Tibial nerve (tissue), 4 donors: ENCODE results near the gene CNKSR2. TPM values are rescaled to one million over a fixed set of nuclear protein-coding genes. Genes with fewer than 3 reads are reported as not detected.

ENCODE experiments used
- DNase-seq, 2 donors: peaks; one replicate each; pipeline ENCODE4 v3.0.0-alpha.2; 2019; ENCODE audit warnings: low spot score in 2 of 2
- H3K27ac ChIP-seq, 4 donors: fragments of 200-600 bp; sonication (generic) in 3 of 4; one replicate each; pipeline ENCODE4 v1.5.1; 2017 to 2019; ENCODE audit warnings: mild to moderate bottlenecking in 1 of 4
- H3K27me3 ChIP-seq, 2 donors: fragments of 200-600 bp; sonication (generic) in 1 of 2; one replicate each; pipeline versions ENCODE4 v1.5.1 to v1.6.0; 2017 to 2019
- H3K36me3 ChIP-seq, 3 donors: fragments of 200-600 bp; sonication (generic); one replicate each; pipeline ENCODE4 v1.5.1; 2018 to 2019
- H3K4me1 ChIP-seq, 4 donors: fragments of 200-600 bp; sonication (generic) in 3 of 4; one replicate each; pipeline ENCODE4 v1.5.1; 2017 to 2019
- H3K4me3 ChIP-seq, 4 donors: fragments of 200-600 bp; sonication (generic) in 3 of 4; one replicate each; pipeline ENCODE4 v1.5.1; 2017 to 2019; ENCODE audit warnings: mild to moderate bottlenecking in 1 of 4, moderate library complexity in 1 of 4
- H3K9me3 ChIP-seq, 4 donors: fragments of 200-600 bp; sonication (generic) in 3 of 4; one replicate each; pipeline ENCODE4 v1.5.1; 2017 to 2019
- EP300 ChIP-seq, 2 donors: sonication (generic); formaldehyde crosslinking; IDR thresholded peaks; one replicate each; pipeline ENCODE4 v1.6.1; 2017; ENCODE audit warnings: antibody characterized with exemption in 2 of 2, mild to moderate bottlenecking in 1 of 2
- POLR2A ChIP-seq, 2 donors: fragments of 450-650 bp; IDR thresholded peaks; one replicate each; pipeline ENCODE4 v1.6.1; 2017; ENCODE audit warnings: antibody characterized with exemption in 2 of 2, mild to moderate bottlenecking in 2 of 2, moderate library complexity in 2 of 2
- WGBS, 2 donors: methylation state at CpG; one replicate each; pipeline ENCODE4 v1.1.5; 2018; 5-methylcytosine and 5-hydroxymethylcytosine counted together
- total RNA-seq, 4 donors: library from RNA; depleted of rRNA; stranded (reverse); fragments of >200 nt; gene quantifications; one replicate each; pipeline ENCODE4 v1.1.0, GENCODE V29; 2016
- TF ChIP-seq, protein P1 (sequence below), 5 experiments: fragments of 200-600 bp in 3 of 5; fragments of 450-650 bp in 2 of 5; sonication (generic) in 3 of 5; IDR thresholded peaks; one replicate each; pipeline ENCODE4 v1.5.1; 2016 to 2019; ENCODE audit warnings: antibody characterized with exemption in 5 of 5, mild to moderate bottlenecking in 3 of 5, moderate library complexity in 2 of 5

Gene CNKSR2
- total RNA-seq, 4 donors from 2014 or later, result 28.8 to 98.3 (median 56.5) TPM

GRCh38 chrX:21610168-21610567 lies 235.9 kb downstream of the CNKSR2 start:
- H3K27me3 ChIP-seq, result no peaks in the 10 kb centered on the region
- no peak overlapping the region for H3K4me3 ChIP-seq
- no peak for DNase-seq
- TF ChIP-seq EP300 (IDR thresholded peaks at IDR 0.05) (no peak), POLR2A (IDR thresholded peaks at IDR 0.05) (no peak)
- TF ChIP-seq, protein P1, sequence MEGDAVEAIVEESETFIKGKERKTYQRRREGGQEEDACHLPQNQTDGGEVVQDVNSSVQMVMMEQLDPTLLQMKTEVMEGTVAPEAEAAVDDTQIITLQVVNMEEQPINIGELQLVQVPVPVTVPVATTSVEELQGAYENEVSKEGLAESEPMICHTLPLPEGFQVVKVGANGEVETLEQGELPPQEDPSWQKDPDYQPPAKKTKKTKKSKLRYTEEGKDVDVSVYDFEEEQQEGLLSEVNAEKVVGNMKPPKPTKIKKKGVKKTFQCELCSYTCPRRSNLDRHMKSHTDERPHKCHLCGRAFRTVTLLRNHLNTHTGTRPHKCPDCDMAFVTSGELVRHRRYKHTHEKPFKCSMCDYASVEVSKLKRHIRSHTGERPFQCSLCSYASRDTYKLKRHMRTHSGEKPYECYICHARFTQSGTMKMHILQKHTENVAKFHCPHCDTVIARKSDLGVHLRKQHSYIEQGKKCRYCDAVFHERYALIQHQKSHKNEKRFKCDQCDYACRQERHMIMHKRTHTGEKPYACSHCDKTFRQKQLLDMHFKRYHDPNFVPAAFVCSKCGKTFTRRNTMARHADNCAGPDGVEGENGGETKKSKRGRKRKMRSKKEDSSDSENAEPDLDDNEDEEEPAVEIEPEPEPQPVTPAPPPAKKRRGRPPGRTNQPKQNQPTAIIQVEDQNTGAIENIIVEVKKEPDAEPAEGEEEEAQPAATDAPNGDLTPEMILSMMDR (IDR thresholded peaks at IDR 0.05), result no peak
- H3K36me3 ChIP-seq, result peaks cover 0 to 7% (median 0%) of the 10 kb centered on the region in 3 donors
- no peaks in the 10 kb centered on the region for H3K4me1 ChIP-seq
- H3K9me3 ChIP-seq, result no peaks in the 10 kb centered on the region
- WGBS, 2 donors, result 93 to 96% methylated on average over 1 of the region's 1 CpG
- no peak overlapping the region for H3K27ac ChIP-seq

- H3K27me3 ChIP-seq, result no peaks in the 10 kb centered on the region
- no peak for DNase-seq
- H3K4me1 ChIP-seq, result no peaks in the 10 kb centered on the region
- peaks cover 0 to 7% (median 0%) of the 10 kb centered on the region in 3 donors for H3K36me3 ChIP-seq
- 64 to 71% methylated on average over 5 of the region's 5 CpGs for WGBS, 2 donors
- no peak for TF ChIP-seq POLR2A (IDR thresholded peaks at IDR 0.05)
- TF ChIP-seq, protein P1 (IDR thresholded peaks at IDR 0.05), result no peak
- TF ChIP-seq EP300 (IDR thresholded peaks at IDR 0.05), result no peak
- H3K9me3 ChIP-seq, result no peaks in the 10 kb centered on the region
- H3K27ac ChIP-seq, result no peak overlapping the region
- no peak overlapping the region for H3K4me3 ChIP-seq
These were observed 237.9 kb downstream of the CNKSR2 start for GRCh38 chrX:21612154-21612553.

- Histone ChIP-seq H3K9me3 (no peaks in the 10 kb centered on the region), H3K27ac (no peak overlapping the region), H3K4me3 (no peak overlapping the region), H3K4me1 (no peaks in the 10 kb centered on the region), H3K27me3 (no peaks in the 10 kb centered on the region), H3K36me3 (no peaks in the 10 kb centered on the region)
- WGBS, 2 donors, result 53 to 100% methylated on average over 1 of the region's 1 CpG
- no peak for DNase-seq
- TF ChIP-seq POLR2A (IDR thresholded peaks at IDR 0.05), result no peak
- TF ChIP-seq EP300 (IDR thresholded peaks at IDR 0.05), result no peak
- TF ChIP-seq, protein P1 (IDR thresholded peaks at IDR 0.05), result no peak
These were observed 242.2 kb downstream of the CNKSR2 start for GRCh38 chrX:21616386-21616785.

DNA sequence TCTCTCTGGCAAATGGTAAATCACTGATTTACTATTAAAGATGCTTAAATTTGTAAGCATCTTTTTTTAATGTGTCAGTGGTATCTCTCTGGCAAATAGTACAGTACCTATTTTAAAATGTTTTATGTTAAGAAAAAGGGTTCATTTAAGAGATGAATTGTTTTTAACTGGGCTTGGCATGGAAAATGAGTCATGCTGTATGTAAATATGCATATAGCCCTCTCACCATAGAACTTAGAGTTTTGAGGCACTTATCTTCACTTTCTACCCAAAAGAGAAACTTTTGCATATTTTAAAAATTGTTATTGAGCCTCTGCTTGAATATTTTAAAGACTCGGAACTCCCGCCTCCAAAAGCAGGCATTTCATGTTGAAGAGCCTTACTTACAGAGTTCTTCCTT lies 246.0 kb downstream of the CNKSR2 start:
- Histone ChIP-seq H3K4me1 (no peaks in the 10 kb centered on the region), H3K9me3 (no peaks in the 10 kb centered on the region), H3K4me3 (no peak overlapping the region), H3K27ac (no peak overlapping the region), H3K36me3 (no peaks in the 10 kb centered on the region), H3K27me3 (no peaks in the 10 kb centered on the region)
- 78 to 86% methylated on average over 2 of the region's 2 CpGs for WGBS, 2 donors
- TF ChIP-seq EP300 (IDR thresholded peaks at IDR 0.05) (no peak), POLR2A (IDR thresholded peaks at IDR 0.05) (no peak)
- TF ChIP-seq, protein P1 (IDR thresholded peaks at IDR 0.05), result no peak
- DNase-seq, result no peak

DNA sequence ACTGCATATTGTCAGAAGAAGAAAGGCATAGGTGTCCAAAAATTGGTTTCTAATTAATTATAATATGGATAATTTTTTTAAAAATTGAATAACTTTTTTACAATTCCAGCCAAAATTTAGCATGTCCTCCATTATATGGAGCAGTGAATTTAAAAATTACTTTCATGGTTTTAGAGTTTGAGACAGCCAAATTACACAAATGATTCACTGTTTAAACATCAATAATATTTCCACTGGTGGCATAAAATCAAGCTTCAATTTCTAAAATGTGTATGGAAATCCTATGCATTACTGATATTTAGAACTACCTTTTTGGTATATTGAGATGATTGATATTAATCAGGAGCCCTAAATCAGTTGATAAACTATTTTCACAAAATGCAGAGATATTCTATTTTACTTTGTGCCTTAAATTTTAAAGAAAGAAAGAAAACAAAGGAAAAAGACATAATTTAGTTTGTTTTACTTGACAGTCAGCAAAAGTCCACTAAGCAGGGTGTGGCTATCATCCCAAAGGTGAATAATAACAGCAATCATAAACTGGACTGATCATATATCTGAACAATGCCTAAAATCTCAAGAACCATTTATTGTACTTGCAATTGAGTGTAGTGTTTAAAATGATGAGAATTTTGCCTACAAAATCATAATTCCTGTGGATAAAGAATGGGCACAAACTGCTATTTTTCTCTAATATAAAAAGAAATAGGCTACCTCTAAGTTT lies 249.7 kb downstream of the CNKSR2 start:
- TF ChIP-seq POLR2A (IDR thresholded peaks at IDR 0.05), result no peak
- TF ChIP-seq, protein P1 (IDR thresholded peaks at IDR 0.05), result no peak
- no peak for TF ChIP-seq EP300 (IDR thresholded peaks at IDR 0.05)
- DNase-seq, result no peak
- Histone ChIP-seq H3K9me3 (peaks cover 0 to 5% (median 0%) of the 10 kb centered on the region in 4 donors), H3K27me3 (no peaks in the 10 kb centered on the region), H3K4me3 (no peak overlapping the region), H3K27ac (no peak overlapping the region), H3K4me1 (no peaks in the 10 kb centered on the region), H3K36me3 (no peaks in the 10 kb centered on the region)
